Measurements from ENCODE around the gene TPSAB1.
"Not testable (repeated sequence)": the region's sequence is repeated elsewhere in the genome, so short reads cannot be mapped to it uniquely, and the experiment has no call there.

TPSAB1 gene

GRCh38 chr16:1253701-1254364 is 13.3 kb downstream of the TPSAB1 start:
- DNase-seq = not testable (repeated sequence)

GRCh38 chr16:1254821-1255220 is 14.3 kb downstream of the TPSAB1 start:
- DNase-seq = not testable (repeated sequence)

GRCh38 chr16:1255276-1256122 is 15.0 kb downstream of the TPSAB1 start, which contains the start of gene TPSD1:
Gene TPSD1 (plus strand): TSS chr16:1256069. CDS start chr16:1256281, 212 bp downstream.
- not testable (repeated sequence) for DNase-seq

- DNase-seq = not testable (repeated sequence)
These were observed 15.9 kb downstream of the TPSAB1 start for GRCh38 chr16:1256296-1256873.

- DNase-seq = no peak
These were observed 16.4 kb downstream of the TPSAB1 start for GRCh38 chr16:1256874-1257322.

- DNase-seq = no peak
These were observed 17.2 kb downstream of the TPSAB1 start for GRCh38 chr16:1257561-1258224.

GRCh38 chr16:1258225-1258600 is 17.7 kb downstream of the TPSAB1 start:
- no peak for DNase-seq

GRCh38 chr16:1258906-1259759 is 18.6 kb downstream of the TPSAB1 start:
- no peak for DNase-seq

GRCh38 chr16:1259760-1260068 is 19.2 kb downstream of the TPSAB1 start:
- no peak for DNase-seq

GRCh38 chr16:1260101-1260680 is 19.7 kb downstream of the TPSAB1 start:
- DNase-seq = no peak

- no peak for DNase-seq
These were observed 20.8 kb downstream of the TPSAB1 start for GRCh38 chr16:1261131-1261892.

GRCh38 chr16:1262210-1262845 is 21.8 kb downstream of the TPSAB1 start:
- DNase-seq = no peak

GRCh38 chr16:1262846-1263221 is 22.3 kb downstream of the TPSAB1 start:
- no peak for DNase-seq

GRCh38 chr16:1263591-1264344 is 23.3 kb downstream of the TPSAB1 start:
- DNase-seq = no peak

- DNase-seq = no peak
These were observed 24.0 kb downstream of the TPSAB1 start for GRCh38 chr16:1264345-1265089.

GRCh38 chr16:1265090-1265630 is 24.7 kb downstream of the TPSAB1 start:
- DNase-seq = no peak

GRCh38 chr16:1265826-1266225 is 25.3 kb downstream of the TPSAB1 start:
- DNase-seq = no peak

GRCh38 chr16:1269418-1269817 is 28.9 kb downstream of the TPSAB1 start:
- DNase-seq = not testable (repeated sequence)

- no peak for DNase-seq
These were observed 30.8 kb downstream of the TPSAB1 start for GRCh38 chr16:1271380-1271723.

Measured in suppressor macrophage treated with lipopolysaccharide for 1 hour (primary cell).